DND-41 (cell line): ENCODE data around the gene GPI.

Source experiments
- ATAC-seq: fragments of 200-7000 bp; cut with Tn5 transposase; 3 replicates; pipeline ENCODE4 v1.9.1; 2021; ENCODE audit warnings: low read depth; ENCODE audit not compliant: insufficient read depth
- DNase-seq: peaks from one replicate; pipeline ENCODE4 v3.0.0-alpha.2; 2020
- H2AFZ ChIP-seq: 2 replicates; pipeline ENCODE4 v1.6.0; 2012; ENCODE audit warnings: low read depth, low read length
- H3K27ac ChIP-seq: 2 replicates; pipeline ENCODE4 v1.5.1; 2012; ENCODE audit warnings: low read length, inconsistent platforms
- H3K27me3 ChIP-seq: fragments of 200-600 bp; sonication (generic); 2 replicates; pipeline ENCODE4 v1.6.0; 2012; ENCODE audit warnings: low read length, mild to moderate bottlenecking, inconsistent platforms; ENCODE audit not compliant: insufficient read depth, poor library complexity
- H3K36me3 ChIP-seq: 2 replicates; pipeline ENCODE4 v1.5.1; 2012; ENCODE audit warnings: low read length, inconsistent platforms; ENCODE audit not compliant: insufficient read depth
- H3K4me1 ChIP-seq: 2 replicates; pipeline ENCODE4 v1.5.1; 2012; ENCODE audit warnings: mild to moderate bottlenecking, low read length; ENCODE audit not compliant: insufficient read depth
- H3K4me2 ChIP-seq: 2 replicates; pipeline ENCODE4 v1.6.0; 2012; ENCODE audit warnings: mild to moderate bottlenecking, moderate library complexity, low read length, inconsistent platforms; ENCODE audit not compliant: insufficient read depth
- H3K4me3 ChIP-seq, 2 experiments: fragments of 200-600 bp in 1 of 2; shearing (Covaris generic) in 1 of 2; 2 replicates each; pipeline ENCODE4 v1.5.1; 2012 to 2016; ENCODE audit warnings: inconsistent platforms in 2 of 2, low read length in 2 of 2, mild to moderate bottlenecking in 2 of 2, low read depth in 1 of 2, moderate library complexity in 1 of 2
- H3K79me2 ChIP-seq: 2 replicates; pipeline ENCODE4 v1.6.0; 2012; ENCODE audit warnings: low read length, inconsistent platforms; ENCODE audit not compliant: insufficient read depth
- H3K9ac ChIP-seq: 2 replicates; pipeline ENCODE4 v1.6.0; 2012; ENCODE audit warnings: low read depth, mild to moderate bottlenecking, inconsistent platforms, low read length, moderate library complexity
- H3K9me3 ChIP-seq: 2 replicates; pipeline ENCODE4 v1.5.1; 2012; ENCODE audit warnings: low read length, moderate library complexity, mild to moderate bottlenecking, inconsistent platforms; ENCODE audit not compliant: insufficient read depth, severe bottlenecking
- H4K20me1 ChIP-seq: 2 replicates; pipeline ENCODE4 v1.6.0; 2012; ENCODE audit warnings: low read length; ENCODE audit not compliant: insufficient read depth
- EZH2 ChIP-seq: IDR thresholded peaks from 3 replicates; pipeline ENCODE4 v1.6.1; 2012; ENCODE audit warnings: borderline replicate concordance, low read depth, mild to moderate bottlenecking, moderate library complexity, low read length, inconsistent platforms; ENCODE audit not compliant: severe bottlenecking
- TF ChIP-seq, protein P1 (sequence below): IDR thresholded peaks from 2 replicates; pipeline ENCODE4 v1.5.1; 2012; ENCODE audit warnings: borderline replicate concordance, low read length, moderate library complexity, mild to moderate bottlenecking; ENCODE audit not compliant: poor library complexity, severe bottlenecking; ENCODE audit errors: extremely low read depth

The GPI gene

GRCh38 chr19:34405892-34406660 is 41.1 kb downstream of the GPI start:
- ATAC-seq (no peak), DNase-seq (no peak)
- H4K20me1 ChIP-seq, result peaks cover 6% of the 10 kb centered on the region; the same call in 1 of the 2 replicates
- H3K27ac ChIP-seq, result no peak overlapping the region
- TF ChIP-seq, protein P1, sequence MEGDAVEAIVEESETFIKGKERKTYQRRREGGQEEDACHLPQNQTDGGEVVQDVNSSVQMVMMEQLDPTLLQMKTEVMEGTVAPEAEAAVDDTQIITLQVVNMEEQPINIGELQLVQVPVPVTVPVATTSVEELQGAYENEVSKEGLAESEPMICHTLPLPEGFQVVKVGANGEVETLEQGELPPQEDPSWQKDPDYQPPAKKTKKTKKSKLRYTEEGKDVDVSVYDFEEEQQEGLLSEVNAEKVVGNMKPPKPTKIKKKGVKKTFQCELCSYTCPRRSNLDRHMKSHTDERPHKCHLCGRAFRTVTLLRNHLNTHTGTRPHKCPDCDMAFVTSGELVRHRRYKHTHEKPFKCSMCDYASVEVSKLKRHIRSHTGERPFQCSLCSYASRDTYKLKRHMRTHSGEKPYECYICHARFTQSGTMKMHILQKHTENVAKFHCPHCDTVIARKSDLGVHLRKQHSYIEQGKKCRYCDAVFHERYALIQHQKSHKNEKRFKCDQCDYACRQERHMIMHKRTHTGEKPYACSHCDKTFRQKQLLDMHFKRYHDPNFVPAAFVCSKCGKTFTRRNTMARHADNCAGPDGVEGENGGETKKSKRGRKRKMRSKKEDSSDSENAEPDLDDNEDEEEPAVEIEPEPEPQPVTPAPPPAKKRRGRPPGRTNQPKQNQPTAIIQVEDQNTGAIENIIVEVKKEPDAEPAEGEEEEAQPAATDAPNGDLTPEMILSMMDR, result no peak
- TF ChIP-seq EZH2, result no peak
- H3K27me3 ChIP-seq, result no peaks in the 10 kb centered on the region
- H3K79me2 ChIP-seq, result peaks cover 34% of the 10 kb centered on the region
- no peaks in the 10 kb centered on the region for H3K9me3 ChIP-seq
- H3K4me1 ChIP-seq, result peaks cover 41% of the 10 kb centered on the region
- H3K9ac ChIP-seq, result no peak overlapping the region
- H3K4me3 ChIP-seq, result no peak overlapping the region; a peak in 1 of 4 replicates
- H2AFZ ChIP-seq, result no peak overlapping the region
- H3K36me3 ChIP-seq, result peaks cover 32% of the 10 kb centered on the region
- H3K4me2 ChIP-seq, result peak overlapping the region; percentile 99

- Histone ChIP-seq H3K36me3 (peaks cover 43% of the 10 kb centered on the region), H2AFZ (no peak overlapping the region), H3K27ac (no peak overlapping the region), H3K27me3 (no peaks in the 10 kb centered on the region), H3K9ac (no peak overlapping the region), H3K4me2 (no peak overlapping the region), H4K20me1 (peaks cover 6% of the 10 kb centered on the region; the same call in 1 of the 2 replicates), H3K79me2 (peaks cover 39% of the 10 kb centered on the region), H3K9me3 (no peaks in the 10 kb centered on the region), H3K4me1 (peaks cover 41% of the 10 kb centered on the region), H3K4me3 (no peak overlapping the region)
- no peak for DNase-seq
- no peak for ATAC-seq
- TF ChIP-seq, protein P1, result no peak
- TF ChIP-seq EZH2, result no peak
Measured at GRCh38 chr19:34408411-34408810, 43.4 kb downstream of the GPI start.

DNA sequence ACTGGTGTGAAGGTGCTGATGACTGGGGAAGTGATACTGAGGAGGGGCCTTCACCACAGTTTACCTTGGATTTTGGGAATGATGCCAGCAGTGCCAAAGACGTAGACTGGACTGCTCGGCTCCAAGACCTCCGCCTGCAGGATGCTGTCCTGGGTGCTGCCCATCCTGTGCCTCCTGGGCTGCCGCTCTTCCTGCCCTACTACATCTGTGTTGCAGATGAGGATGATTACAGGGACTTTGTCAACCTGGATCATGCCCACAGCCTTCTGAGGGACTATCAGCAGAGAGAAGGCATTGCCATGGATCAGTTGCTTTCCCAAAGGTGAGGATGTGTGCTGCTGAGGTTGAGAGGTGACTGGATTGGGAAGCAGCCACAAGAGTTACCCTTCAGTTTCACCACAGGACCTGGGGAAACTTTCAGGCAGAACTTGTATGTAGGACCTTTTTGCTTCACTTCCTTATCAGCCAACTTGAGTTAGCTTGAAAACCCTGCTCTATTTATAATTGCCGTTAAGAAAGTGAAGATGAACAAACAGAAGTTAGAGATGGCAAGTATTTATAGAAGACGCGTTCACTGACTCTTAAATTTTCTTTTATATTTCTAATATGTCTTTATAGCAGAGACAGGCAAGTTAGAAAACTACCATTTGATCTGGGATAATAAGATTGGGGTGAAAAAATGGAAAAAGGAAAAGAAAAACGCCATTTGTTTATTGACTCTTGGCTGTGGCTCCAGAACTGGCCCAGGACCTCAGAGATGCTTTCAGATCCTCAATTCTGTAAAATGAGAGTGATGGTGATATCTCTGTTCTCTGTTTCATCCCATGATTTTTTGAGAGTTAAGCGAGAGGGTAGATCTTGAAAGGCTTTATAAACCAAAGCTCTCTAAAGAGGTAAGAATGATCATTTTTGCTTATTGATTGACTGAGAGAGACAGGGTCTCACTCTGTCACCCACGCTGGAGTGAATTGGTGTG is 44.5 kb downstream of the GPI start:
- Histone ChIP-seq H3K27me3 (no peaks in the 10 kb centered on the region), H3K27ac (no peak overlapping the region), H3K79me2 (peaks cover 36% of the 10 kb centered on the region), H3K9me3 (no peaks in the 10 kb centered on the region), H3K4me1 (peaks cover 33% of the 10 kb centered on the region), H3K36me3 (peaks cover 51% of the 10 kb centered on the region), H2AFZ (no peak overlapping the region), H3K9ac (no peak overlapping the region), H4K20me1 (peaks cover 6% of the 10 kb centered on the region; the same call in 1 of the 2 replicates), H3K4me2 (no peak overlapping the region), H3K4me3 (no peak overlapping the region)
- TF ChIP-seq EZH2, result no peak
- TF ChIP-seq, protein P1, result no peak
- ATAC-seq (no peak), DNase-seq (no peak)
